AG08395 (cell line): ENCODE measurements around the gene WWC2.

Source experiments
- DNase-seq: peaks from one replicate; pipeline ENCODE4 v3.0.0; 2012; ENCODE audit warnings: mixed read lengths, low spot score

The WWC2 gene

GRCh38 chr4:183329954-183330742 lies 231.1 kb downstream of the WWC2 start:
- no peak for DNase-seq

DNA sequence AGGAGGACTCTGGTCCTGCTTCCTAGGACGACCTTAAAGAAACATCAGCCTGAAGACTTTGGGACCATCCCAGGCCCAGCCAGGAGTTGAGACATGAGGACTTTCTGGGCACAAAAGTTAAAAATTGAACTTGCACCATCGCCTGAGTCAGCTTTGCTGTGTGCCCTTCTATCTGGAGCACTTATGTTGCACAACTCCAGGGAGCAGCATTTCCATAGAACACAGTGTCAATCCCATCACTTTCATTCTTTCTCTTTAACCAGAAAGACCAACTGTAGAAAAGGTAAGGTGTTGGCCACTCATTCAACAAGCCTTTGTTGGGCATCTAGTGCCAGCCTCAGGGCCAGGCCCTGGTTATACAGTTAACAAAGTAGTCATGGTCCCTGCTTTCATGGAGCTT lies 231.8 kb downstream of the WWC2 start:
- no peak for DNase-seq

- DNase-seq: no peak
Measured at GRCh38 chr4:183332447-183332846, 233.4 kb downstream of the WWC2 start.

DNA sequence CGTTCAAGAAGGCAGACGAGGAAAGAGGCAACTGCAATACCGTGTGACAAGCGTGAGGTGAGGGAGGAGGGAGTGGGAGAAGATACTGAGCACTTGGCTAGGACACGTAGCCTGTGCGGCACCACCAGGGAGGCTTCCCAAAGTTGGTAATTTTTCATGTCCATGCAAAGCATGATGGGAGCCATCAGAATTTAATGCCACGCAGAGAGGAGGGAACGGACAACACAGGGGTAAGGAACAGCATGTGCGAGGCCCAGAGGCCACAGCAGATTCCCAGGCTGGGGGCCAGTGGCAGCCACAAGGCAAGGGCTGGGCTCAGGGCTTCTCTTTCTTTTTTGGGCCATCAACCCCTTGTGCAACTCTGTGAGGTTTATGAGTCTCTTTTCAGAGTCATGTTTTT lies 234.1 kb downstream of the WWC2 start:
- no peak for DNase-seq

GRCh38 chr4:183333983-183334382 lies 234.9 kb downstream of the WWC2 start:
- no peak for DNase-seq

DNA sequence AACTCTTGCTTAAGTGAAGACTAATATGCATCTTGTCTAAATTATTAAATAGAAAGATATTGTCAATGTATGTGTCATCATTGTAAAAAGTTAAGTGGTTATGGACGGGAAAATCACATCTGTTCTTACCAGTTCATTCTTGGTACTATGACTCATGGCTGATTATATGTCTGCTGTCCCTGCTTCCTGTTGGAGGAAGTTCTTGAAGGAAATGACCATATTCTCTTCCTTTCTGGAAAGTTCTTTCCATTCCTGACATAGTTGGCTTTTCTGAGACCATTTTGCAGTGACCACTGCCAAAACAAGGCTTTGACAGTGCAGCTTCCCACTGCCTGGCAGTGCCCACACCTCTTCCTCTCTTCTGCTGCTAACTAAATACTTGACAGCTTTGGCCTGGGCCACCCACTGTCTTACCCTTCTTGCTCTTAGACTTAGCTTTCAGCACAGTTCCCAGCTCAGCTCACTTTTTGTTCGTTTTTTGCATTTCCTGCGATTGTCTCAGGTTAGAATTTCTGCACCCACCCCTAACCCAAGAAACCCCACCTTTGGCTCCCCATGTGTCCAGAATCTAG lies 236.4 kb downstream of the WWC2 start:
- DNase-seq: peak; percentile 73

GRCh38 chr4:183337349-183337748 lies 238.3 kb downstream of the WWC2 start:
- DNase-seq: no peak

- peak; percentile 13 for DNase-seq
Measured at GRCh38 chr4:183337833-183338232, 238.8 kb downstream of the WWC2 start.

DNA sequence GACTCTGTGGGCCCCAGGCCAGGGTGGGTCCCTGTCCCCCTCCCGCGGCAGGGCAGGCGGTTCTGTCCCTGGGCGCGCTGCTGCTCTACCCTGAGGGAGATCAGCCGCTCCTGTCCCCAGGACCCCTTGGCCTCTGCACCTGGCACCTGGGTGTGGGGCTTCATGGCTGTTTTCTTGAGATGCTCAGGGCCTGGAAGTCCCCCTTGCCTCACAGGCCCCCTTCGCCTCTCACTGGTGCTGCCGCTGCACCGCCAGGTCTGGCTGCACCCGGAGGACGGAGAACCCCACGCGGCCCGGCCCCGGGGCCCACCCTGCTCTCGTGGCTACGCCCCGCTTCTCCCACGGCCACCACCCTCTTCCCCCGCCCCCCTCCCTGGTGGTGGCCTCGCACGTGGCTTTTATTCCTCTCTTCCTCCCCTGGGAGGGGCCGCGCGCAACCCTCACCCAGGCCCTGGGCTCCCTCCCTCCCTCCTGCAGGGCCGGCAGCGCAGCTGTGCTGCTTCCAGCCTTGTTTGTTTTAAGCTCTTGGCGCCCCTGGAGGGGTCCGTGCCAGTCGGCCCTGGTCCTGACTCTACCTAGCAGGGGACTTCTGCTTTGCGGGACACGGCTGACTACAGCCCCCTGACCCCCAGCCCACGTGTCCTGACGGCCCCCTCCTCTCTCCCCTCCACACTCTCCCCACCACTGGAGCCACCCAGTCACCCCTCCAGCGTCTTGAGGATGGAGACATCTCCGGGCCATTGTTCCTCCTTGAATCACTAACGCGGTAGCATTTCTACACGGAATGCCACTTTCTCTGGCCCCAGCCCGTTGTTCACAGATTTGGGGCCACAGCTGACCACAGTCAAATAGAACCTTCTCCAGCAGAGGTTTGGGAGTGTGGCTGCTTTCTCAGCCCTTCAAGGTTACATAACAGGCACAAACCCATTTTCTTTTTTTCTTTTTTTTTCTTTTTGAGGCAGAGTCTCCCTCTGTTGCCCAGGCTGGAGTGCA lies 243.8 kb downstream of the WWC2 start:
- DNase-seq: peak; percentile 27

- DNase-seq: no peak
Measured at GRCh38 chr4:183343730-183344129, 244.7 kb downstream of the WWC2 start.

- no peak for DNase-seq
Measured at GRCh38 chr4:183344523-183345255, 245.6 kb downstream of the WWC2 start.

DNA sequence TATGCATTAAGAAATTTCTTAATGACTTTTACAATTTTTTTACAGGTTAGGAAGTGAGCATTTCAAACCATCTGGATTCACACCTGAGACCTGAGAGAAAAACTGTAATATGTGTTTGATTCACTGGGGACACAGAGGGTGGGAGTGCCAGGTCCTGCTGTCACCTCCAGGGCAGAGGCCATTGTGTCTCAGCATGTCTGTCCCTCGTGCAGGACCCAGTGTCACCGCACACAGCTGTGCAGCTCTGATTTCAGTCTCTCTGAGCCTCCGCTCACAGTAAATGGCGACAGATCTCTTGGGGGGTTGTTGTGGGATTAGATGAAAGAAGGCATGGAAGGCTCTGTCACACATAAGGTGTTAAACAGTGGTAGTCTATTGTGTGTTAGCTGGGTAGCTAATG lies 246.2 kb downstream of the WWC2 start:
- no peak for DNase-seq

DNA sequence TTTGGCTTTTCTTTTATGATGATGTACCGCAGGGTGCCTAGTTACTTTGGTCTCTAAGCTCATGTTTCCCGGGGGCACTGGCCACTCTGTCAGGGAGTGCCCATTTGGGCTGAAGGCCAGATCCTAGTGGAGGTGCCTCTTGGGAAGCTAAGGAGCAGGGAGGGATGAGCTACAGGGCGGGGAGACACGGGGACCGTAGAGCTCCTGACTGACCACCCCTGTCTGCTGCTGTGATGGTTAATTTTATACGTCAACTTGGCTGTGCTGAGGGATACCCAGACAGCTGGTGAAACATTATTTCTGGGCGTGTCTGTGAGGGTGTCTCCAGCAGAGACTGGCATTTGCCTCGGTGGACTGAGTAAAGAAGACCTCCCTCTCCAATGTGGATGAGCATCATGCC lies 248.1 kb downstream of the WWC2 start:
- no peak for DNase-seq

- peak; percentile 12 for DNase-seq
Measured at GRCh38 chr4:183347566-183347965, 248.5 kb downstream of the WWC2 start.

- DNase-seq: no peak
Measured at GRCh38 chr4:183348136-183348535, 249.1 kb downstream of the WWC2 start.

GRCh38 chr4:183348706-183349659 lies 249.9 kb downstream of the WWC2 start:
- DNase-seq: peak; percentile 91

DNA sequence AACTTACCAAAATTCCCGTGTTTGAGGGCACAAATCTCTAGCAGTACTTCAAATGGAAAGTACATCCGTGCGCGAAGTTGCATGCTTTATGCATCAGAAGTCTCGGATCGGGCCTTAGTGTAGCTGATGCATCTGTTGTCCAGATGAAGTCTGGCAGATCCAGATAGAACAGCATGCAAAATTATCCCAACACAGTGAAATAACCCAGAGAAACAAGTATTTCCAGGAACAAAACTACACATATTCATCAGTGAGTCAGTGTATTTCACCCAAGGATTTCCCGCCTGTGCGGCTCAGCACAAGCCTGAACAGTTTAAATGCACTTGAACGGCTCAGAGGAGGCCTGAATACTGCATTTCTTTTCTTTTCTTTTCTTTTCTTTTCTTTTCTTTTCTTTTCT lies 250.6 kb downstream of the WWC2 start:
- peak; percentile 84 for DNase-seq

- DNase-seq: peak; percentile 74
Measured at GRCh38 chr4:183350317-183351071, 251.4 kb downstream of the WWC2 start.

- DNase-seq: no peak
Measured at GRCh38 chr4:183352546-183352945, 253.5 kb downstream of the WWC2 start.

DNA sequence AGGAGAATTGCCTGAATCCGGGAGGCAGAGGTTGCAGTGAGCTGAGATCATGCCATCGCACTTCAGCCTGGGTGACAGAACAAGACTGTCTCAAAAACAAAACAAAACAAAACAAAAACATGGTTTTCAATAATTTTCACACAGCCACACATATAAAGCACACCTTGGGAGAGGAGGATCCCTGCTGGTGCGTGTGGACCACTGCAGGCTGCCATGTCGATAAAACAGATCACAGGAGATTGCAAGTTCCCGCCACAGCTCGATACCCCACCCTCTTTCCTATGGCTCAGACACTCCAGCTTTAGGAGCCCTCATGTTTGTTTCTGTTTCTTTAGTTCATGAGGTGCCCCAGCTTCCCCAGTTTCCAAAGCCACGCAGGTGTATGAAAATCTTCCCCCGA lies 254.5 kb downstream of the WWC2 start:
- DNase-seq: no peak
